Measurements from ENCODE around the gene SYNE1.
A peak's percentile ranks its signal among the peaks of the same experiment; 100 is the strongest.
"Not testable (repeated sequence)": the region's sequence is repeated elsewhere in the genome, so short reads cannot be mapped to it uniquely, and the experiment has no call there.

Gene SYNE1

DNA sequence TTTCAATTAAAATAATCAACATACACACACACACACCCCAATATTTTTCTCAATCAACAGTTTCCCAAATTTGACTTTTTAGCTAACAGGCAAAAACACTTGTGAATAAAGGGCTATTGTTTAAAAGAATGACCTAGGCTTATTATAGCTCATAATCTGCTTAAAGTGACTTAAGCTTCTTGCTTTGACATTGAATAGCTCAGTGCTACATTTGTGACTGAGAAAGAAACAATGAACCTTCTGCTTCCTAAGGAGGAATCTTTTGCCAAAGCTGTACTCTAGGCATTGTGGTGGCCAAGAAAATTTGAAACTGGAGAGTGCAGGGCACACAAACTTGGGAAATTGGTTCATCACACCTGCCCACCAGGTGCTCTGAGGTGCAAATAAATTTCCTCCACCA lies 282.0 kb downstream of the SYNE1 start:
- DNase-seq, result no peak

DNA sequence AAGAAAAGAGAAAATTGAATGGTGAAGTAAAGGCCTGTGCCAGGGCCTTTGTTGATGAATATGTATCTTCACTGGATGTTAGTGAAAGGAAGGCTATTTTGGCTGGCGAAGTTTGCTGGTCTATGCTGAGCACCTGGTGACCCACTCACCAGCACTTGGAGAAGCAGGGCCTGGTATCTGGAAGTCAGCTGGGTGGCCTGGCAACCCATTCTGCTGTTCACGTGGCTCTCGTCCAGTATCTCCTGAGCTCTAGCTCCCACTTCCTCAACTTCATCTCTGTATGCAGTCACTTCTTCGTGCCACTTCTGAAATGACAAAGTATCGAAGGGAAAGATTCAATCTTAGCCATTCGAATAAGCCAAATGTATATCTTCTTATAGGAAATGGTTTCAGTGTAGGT lies 283.7 kb downstream of the SYNE1 start:
- DNase-seq, result no peak

DNA sequence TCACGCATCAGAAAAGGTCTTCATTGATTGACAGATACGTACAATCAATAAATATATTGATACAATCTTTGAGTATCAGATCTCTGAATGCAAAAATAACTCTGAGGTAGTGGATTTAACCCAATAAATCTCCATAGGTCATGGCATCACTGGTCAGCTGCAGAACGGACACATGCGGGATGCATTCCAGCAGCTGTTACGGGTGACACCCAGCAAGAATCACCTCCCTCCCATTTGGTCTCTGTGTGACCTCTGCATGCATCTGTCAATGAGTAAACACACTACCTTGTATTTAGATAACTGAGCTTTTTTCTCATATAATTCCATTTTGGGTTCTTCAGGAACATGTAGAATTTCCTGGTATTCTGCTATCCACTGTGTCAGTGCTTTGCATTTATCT lies 285.4 kb downstream of the SYNE1 start:
- no peak for DNase-seq

DNA sequence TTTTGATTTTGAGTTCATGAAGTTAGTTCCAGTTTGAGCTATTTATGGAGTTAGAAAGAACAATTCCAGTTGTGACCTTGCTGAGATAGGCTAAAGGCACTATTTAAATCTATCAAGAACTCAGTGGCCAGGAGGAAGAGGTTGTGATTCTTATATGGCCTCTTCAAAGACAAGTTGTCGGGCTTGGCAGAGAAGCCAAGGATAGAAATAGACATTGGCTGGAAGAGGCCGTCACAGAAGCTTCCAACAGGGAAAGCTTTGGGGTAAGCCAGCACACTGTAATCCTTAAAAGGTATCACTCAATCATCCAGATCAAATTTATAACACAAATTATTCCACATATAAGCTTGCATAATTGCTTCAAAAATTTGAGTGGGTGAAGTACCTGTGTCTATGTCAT lies 286.1 kb downstream of the SYNE1 start:
- DNase-seq, result no peak

DNA sequence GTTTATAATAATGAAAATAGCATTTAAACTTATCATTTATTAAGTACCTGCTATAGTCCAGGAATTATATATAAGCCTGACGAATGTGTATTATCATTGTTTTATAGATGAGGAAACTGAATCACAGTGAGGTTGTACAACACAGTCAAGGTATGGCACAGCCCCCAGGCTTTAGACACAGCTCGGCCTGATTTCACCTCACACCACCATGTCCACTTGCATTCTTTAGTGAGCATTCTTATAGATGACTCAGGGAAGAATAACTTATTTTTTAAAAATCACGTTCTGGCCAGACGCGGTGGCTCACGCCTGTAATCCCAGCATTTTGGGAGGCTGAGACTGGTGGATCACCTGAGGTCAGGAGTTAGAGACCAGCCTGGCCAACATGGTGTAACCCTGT lies 289.0 kb downstream of the SYNE1 start:
- DNase-seq, result no peak

DNA sequence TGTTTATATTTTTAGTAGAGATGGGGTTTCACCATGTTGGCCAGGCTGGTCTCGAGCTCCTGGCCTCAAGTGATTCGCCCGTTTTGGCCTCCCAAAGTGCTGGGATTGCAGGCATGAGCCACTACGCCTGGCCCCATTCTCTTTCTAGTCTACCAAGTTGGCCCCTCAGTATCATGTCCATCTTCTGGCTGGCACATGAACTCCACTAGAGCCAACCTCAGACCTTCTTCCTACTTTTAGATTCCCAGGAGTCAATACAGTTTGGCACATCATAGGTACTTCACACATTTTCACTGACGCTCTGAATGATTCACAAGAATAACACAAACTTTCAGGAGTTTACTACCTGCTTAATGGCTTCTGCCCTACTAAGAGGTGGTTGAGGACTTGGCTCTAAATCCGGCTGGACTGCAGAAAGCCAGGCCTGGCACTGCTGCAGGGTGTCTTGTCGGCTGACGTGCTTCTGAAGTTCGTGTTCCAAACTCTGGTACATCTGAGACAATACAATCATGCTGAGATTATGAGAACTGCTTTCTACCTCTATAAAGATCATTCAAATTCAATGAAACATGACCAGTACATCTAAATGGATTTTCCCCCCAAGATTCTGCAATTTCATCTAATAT lies 293.3 kb downstream of the SYNE1 start:
- DNase-seq, result no peak

DNA sequence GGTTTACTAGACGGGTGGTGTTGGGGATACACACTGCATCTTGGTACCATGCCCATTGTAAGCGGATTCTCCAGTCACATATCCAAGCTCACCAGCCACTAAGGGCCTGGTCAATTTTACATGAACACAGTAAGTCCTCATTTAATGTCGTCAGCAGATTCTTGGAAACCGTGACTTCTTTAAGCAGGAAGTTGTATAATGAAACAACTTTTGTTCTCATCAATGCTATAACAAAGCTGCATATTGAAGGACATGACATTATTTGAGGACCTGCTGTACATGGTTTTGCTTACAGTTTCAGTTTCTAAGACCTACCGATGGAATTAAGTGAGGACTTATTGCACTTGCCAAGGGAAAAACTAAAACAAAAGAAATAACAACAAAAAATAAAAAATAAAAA lies 295.6 kb downstream of the SYNE1 start:
- DNase-seq, result no peak

DNA sequence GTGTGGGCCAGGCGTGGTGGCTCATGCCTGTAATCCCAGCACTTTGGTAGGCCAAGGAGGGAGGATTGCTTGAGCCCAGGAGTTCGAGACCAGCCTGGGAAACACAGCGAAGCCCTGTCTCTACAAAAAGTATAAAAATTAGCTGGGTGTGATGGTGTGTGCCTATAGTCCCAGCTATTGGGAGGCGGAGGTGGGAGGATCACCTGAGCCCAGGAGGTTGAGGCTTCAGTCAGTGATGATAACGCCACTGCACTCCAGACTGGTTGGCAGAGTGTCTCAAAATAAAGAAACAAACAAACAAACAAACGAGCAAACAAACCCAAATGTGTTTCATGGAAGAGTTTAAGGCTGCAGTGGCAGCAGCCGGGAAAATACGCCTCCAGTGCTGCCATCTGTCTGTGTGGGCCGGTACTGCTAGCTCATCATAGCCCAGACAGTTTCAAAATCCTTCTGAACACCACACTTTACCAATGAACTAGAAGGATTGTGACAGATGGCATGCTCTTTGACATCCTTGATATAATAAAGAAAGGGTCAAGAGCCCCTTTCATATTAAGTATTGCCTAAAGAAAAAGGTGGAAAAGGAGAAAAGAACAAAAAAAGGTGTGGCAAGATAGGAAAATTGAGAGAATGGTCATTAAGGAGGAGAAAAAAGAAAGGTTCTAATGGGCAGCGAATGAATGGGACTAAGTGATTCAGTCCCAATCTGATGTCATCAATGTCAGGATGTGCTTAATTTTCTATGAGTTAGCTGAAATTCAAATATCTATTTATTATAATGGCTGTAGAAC lies 298.6 kb downstream of the SYNE1 start:
- DNase-seq, result peak; percentile 64

DNA sequence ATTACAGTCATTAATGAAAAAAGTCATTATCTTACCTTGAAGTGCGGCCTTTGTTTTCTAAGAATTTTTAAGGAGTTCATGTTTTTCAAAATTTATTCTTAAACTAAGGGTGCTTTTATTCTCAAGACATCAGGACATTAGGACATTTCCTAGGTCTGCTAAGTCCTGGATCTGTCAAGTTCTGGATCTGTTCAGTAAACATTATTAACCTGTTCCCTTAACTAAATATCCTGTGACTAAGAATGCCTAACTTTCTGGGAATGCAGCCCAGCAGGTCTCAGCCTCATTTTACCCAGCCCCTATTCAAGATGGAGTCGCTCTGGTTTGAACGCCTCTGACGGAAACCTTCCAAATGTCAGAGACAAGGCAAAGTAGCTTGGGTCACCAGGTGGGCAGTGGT lies 302.6 kb downstream of the SYNE1 start:
- DNase-seq, result no peak

DNA sequence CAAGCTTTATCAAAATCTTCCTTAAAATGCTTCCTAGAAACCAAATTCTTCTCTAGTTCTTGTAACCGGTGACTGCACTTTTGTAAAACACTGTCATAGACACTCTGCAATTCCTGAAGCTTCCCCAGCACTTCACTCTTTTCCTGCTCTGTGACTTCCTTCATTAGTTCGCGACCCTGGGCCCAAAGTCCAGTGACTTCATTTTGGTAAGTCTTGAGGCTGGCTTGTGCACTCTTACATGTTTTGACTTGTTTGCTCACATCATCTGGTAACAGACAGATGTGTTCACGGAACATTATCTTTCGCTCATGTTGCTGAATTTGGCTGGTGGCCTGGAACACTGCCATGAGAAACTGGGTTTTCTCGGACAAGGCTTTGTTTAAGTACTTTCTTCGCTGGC lies 306.2 kb downstream of the SYNE1 start:
- DNase-seq, result no peak

DNA sequence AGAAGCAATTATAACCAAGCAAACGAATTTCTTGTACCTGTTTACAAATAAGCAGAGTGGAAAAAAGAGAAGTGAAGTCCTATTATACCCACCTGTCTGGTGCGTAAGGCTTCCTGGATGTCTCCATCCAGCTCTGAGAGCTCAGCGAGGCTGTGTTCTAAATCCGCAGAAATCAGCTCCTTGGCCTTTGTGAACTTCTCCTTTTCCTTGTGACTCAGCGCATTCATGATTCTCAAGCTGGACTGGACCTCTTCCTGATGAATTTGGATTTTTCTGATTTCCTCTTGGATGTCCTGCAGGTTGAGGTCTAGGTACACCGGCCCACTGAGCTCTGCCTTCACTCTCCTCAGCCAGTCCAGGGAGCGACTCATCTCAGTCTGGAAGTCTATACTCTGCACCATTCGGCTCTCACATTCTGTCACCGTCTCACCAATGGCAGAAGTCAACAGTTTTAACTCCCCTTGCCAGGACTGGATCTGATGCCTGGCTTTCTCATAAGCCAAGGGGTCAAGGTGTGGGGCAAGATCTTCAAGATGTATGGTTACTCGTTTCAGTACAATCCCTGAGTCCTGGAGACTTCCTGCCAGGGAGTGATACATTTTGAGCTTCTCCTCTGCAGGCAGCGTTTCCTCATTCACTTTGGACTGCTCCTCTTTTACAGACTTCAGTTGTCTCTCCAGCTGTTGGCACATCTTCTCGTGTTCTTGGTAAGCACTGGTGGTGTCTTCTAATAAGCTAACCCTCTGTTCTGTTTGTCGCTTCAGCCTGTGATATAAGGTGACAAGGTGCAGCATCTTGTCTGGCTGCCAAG lies 307.3 kb downstream of the SYNE1 start:
- no peak for DNase-seq

DNA sequence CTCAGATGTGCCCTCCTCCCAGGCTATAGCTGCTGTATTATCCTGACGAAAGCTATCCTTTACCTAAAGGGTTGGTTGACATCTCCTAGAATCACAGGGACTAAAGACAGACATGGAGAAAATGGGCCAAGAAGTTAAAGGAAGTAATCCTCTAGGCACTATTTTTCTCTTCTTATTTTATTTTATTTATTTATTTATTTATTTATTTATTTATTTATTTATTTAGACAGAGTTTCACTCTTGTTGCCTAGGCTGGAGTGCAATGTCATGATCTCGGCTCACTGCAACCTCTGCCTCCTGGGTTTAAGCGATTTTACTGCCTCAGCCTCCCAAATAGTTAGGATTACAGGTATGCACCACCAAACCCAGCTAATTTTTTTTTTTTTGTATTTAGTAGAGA lies 309.0 kb downstream of the SYNE1 start:
- not testable (repeated sequence) for DNase-seq

DNA sequence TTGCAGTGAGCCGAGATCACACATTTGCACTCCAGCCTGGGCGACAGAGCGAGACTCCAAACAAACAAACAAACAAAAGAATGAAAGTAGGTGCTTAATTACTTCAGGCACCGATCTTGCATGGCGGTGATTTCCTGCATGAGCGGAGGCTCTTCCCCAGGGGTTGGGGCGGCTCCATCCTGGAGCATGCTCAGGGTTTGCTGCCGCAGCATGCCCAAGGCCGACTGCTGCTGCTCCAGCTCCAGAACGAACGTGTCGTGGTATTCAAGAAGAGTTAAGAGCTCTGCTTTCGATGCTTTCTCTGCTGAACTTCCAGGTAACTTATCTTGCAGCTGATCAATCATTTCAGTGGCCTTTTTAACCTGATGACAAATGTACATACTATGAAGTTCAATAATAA lies 313.8 kb downstream of the SYNE1 start:
- DNase-seq, result no peak

DNA sequence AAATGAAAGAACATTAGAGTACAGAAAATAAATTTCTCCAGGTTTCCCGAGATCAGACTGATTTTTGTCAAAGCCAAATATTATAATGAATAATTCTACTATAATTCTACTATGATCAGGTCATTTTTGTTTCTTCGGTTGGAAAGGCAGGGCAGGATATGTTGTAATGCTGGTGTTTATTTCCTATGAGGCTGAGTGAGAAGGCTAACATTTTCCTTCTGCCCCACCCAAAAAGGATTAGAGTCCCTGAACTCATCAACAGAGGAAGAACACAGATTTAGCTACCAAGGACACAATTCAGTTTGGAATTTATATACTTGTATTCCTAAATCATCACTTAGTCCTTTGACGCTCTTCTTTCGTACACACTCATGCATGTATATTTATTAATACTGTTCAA lies 318.9 kb downstream of the SYNE1 start:
- DNase-seq, result no peak

DNA sequence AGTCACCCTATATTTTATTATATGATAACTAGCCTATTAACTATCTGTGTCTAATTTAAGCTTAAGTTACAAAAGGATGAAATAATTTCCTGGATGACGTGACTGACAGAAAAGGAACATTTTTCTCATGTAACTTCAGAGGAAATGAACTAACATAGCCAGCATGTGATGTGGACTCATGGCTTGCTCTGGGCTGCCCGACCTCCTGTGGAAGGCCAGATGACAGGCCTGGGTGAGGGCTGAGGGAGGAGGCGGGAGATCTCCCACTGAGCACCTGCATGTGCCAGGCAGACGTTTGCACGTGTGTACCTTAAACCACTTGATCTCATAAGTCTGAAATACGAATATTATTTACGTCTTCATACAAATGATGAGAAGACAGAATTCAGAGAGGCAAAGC lies 321.1 kb downstream of the SYNE1 start:
- no peak for DNase-seq

DNA sequence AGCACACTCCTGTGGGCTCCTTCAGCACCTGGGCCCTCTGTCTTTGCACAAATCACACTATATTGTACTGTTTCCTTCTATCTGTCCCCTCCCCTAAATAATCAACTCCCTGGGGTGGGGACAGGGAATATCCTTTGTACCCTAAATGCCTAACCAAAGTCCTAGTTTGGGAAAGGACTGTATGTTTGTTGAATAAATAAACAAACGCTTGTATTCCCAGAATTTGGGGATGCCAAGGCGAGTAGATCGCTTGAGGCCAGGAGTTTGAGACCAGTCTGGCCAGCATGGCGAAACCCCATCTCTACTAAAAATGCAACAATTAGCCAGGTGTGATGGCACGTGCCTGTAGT lies 322.7 kb downstream of the SYNE1 start:
- DNase-seq, result no peak

DNA sequence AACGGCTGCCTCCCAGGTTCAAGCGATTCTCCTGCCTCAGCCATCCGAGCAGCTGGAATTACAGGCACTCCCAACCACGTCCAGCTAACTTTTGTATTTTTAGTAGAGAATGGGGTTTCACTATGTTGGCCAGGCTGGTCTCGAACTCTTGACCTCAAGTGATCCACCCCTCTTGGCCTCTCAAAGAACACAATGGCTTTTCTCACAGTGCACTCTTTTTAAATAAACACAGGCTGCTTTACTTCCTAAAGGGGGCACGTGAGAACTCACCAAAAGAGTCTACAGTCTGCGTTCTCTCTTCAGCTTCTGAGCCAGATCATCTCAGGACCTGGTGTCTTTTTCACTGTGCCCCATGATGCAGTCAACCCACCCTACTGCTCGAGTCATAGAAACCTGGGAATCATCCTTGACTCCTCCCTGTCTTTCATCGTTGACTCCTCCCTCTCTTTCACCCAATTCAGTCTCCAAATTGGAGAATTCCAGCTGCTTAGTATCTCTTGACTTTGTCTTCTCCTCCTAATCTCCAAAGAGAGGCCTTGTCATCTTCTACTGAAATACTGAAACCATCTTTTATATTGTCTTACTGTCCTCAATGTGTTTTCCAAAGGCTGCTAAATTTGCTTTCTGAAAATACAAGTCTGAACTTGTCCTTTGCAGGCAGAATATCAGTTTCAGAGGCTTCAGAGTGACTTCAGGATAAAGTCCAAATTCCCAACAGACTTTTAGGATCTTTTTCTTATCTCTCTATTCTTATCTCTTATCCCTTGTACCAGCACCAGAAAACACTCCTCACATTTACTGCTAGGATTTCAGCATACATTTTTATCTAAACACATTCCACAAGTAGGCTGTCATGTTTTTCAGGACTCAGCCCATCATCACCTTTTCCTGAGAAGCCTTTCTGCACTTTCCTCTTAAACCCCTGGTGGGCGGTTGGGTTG lies 323.4 kb downstream of the SYNE1 start:
- no peak for DNase-seq

DNA sequence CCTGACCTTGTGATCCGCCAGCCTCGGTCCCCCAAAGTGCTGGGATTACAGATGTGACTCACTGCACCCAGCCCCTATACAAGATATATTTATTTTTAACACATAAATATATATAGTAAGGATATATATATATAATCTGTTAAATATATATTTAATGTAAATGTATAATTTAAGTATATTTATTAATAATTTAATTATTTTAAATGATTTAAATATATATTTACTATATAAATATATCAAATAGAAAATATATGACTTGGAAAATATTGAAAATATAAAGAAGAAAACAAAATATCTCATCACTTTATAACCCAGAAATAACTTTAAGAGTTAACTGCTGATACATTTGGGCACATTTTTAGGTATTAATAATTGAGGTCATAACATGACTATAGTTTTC lies 324.7 kb downstream of the SYNE1 start:
- DNase-seq, result no peak

DNA sequence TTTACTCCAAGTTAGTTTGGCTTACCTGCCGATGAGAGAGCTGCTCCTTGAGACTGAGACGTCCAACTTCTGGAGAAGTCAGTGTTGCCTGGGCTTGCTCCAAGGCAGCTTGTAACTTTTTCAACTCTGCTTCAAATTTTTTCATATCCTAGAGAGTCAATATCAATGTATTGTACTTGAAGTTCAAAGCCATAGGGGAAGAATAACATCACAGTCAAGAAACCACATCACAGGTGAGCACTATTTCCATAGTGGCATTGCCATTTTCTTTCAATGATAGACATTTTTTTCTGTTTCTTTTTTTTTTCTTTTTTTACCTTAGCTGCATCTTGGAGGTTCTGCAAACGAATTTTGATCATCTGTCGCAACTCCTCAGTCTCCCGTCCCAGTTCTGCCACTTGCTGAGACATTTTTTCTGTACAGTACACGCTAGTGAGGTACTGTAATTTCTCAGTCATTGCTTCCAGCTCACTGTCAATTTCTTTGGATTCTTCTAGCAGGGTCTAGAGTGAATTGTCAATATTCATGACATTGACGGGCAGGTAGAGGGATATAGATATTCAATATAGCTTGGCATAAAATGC lies 326.7 kb downstream of the SYNE1 start:
- no peak for DNase-seq

DNA sequence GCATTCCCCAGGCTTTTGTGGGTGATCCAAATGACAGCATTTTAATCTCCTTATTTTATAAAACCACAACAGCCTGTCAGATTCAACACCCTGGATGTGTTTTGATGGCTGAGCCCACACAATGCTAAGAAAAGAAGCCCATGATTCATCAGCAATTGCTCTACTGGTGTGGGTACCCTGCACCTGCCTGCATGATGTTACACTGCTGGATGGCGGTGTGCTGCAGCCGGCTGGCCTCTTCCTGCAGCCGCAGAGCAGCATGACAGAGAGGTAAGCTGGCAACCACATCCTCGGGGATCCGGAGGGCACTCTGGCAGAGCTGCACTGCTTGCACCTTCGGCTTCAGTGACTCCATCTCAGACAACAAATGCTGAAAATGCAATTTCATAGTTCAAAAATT lies 327.5 kb downstream of the SYNE1 start:
- no peak for DNase-seq

DNA sequence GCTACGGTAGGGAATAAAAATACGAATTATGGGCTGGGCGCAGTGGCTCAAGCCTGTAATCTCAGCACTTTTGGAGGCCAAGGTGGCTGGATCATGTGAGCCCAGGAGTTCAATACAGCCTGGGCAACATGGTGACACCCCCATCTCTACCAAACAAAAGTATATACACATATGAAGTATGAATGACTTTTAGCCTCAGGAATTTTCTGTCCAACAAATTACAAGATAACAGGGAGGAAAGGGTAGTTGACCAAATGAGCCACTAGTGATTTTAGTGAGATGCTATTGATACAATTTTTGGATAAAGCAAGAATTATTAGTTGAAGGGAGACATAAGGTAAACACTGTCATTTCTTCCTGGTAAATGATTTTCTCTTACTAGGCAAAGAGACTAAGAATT lies 328.2 kb downstream of the SYNE1 start:
- no peak for DNase-seq

DNA sequence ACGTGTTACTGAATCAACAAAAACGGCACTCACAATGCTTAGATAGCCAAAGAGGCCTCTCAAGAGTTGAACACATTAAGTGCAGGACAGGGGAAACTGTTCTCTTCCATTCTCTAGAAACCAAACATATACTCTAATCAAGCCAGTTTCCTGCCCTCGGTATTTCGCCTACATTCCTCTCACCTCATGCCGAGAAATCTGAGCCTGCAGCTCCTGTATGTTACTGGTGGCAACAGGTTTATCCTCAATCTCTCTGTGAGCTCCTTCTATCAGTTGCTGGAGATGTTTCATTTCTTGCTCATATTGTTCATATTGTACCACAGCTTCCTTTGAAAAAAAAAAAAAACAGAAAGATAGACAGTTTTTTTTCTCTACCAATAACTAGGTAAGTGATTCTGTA lies 328.9 kb downstream of the SYNE1 start:
- no peak for DNase-seq

DNA sequence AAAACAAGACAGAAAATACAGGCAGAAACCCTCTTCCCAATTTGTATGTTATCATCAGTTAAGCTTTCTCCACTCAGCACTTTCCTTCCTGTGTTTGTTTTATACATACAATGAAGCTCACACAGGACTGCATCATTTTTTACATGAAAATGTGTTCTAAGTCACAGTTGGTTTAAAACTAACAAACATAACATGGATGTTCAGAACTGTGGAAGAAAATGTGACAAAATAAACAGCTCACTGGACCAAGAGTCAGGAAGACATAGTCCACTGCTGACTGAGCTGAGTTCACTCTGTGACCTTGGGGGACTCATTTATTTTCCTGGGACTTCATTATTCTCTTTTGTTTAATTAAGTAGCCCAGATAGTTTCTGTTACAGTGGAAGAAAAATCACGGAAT lies 331.5 kb downstream of the SYNE1 start:
- DNase-seq, result no peak
